ENCODE results near the gene SLX4. TPM values are rescaled to one million over a fixed set of nuclear protein-coding genes. Genes with fewer than 3 reads are reported as not detected.
A peak's percentile ranks its signal among the peaks of the same experiment; 100 is the strongest.
"Not testable (repeated sequence)": the region's sequence is repeated elsewhere in the genome, so short reads cannot be mapped to it uniquely, and the experiment has no call there.

The SLX4 gene
- total and polyA plus RNA-seq, 9 of the 15 experiments (the other 6 are each of a cell fraction or from before 2014, with no cell fraction given) = 0.29 to 7.9 (median 3.8) TPM

- TF ChIP-seq, protein P1, sequence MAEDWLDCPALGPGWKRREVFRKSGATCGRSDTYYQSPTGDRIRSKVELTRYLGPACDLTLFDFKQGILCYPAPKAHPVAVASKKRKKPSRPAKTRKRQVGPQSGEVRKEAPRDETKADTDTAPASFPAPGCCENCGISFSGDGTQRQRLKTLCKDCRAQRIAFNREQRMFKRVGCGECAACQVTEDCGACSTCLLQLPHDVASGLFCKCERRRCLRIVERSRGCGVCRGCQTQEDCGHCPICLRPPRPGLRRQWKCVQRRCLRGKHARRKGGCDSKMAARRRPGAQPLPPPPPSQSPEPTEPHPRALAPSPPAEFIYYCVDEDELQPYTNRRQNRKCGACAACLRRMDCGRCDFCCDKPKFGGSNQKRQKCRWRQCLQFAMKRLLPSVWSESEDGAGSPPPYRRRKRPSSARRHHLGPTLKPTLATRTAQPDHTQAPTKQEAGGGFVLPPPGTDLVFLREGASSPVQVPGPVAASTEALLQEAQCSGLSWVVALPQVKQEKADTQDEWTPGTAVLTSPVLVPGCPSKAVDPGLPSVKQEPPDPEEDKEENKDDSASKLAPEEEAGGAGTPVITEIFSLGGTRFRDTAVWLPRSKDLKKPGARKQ (CRISPR knock-in tag; IDR thresholded peaks at IDR 0.05) = 0 out of 2 replicates have a peak, but pooled peaks have one; percentile 16
- peak; percentile 53 for TF ChIP-seq CHD7 (IDR thresholded peaks at IDR 0.05; ENCODE audit: low read depth, low read length)
Observed at GRCh38 chr16:3609895-3610697, 1.3 kb downstream of the SLX4 start (continued).

- H3K9me3 ChIP-seq (replicated peaks; ENCODE audit: control insufficient read depth, insufficient read depth, low read depth, low read length); H4K20me1 ChIP-seq (replicated peaks; ENCODE audit: control insufficient read depth, insufficient read depth, low read length); FAIRE-seq; H3K4me2 ChIP-seq (ENCODE audit: insufficient read depth, low read length); H3K9me1 ChIP-seq (ENCODE audit: control insufficient read depth, insufficient read depth, low read length); H2AFZ ChIP-seq (ENCODE audit: low read depth, low read length); H3K4me3 ChIP-seq; in situ Hi-C loops (cut with MboI); H3K9ac ChIP-seq (ENCODE audit: insufficient read depth in 1 of 2, low read depth in 2 of 2, low read length in 2 of 2); ATAC-seq; H3K27ac ChIP-seq (ENCODE audit: extremely low read depth, low read depth, low read length); intact Hi-C loops (cut with micrococcal nuclease); BruUV-seq (replicated peaks); H3K27me3 ChIP-seq (ENCODE audit: control insufficient read depth in 2 of 2, insufficient read depth in 2 of 2, low read length in 2 of 2); H3K36me3 ChIP-seq (ENCODE audit: control insufficient read depth, insufficient read depth, low read length); CTCF ChIA-PET (ENCODE audit: low intra/inter-chr PET ratio); DNase-seq (ENCODE audit: extremely low read depth in 1 of 4, low spot score in 3 of 4): not testable (repeated sequence)
- Histone ChIP-seq H3K4me1 (replicated peaks in 1 of 2; ENCODE audit: control insufficient read depth in 2 of 2, insufficient read depth in 2 of 2, low read length in 2 of 2) (peaks cover 15 to 21% of the 10 kb centered on the region in 2 experiments; a peak in 4 of 5 replicates), H3K79me2 (ENCODE audit: control insufficient read depth, insufficient read depth, low read length) (peaks cover 34% of the 10 kb centered on the region)
- 91% methylated on average over 13 of the region's 13 CpGs for WGBS (ENCODE audit: insufficient coverage, low coverage, missing lambda C conversion rate)
- POLR2A ChIA-PET = interaction anchor here (0.5 to 1.2 kb wide), 4 partner anchors 9 to 84 kb away, joined by 3 to 4 read pairs (median 4); no protein-coding TSS in a partner anchor
Observed at GRCh38 chr16:3608976-3609375, 2.4 kb downstream of the SLX4 start.
